Smooth muscle cell of the umbilical artery (primary cell): ENCODE measurements around the gene ESR1. TPM values are rescaled to one million over a fixed set of nuclear protein-coding genes. Genes with fewer than 3 reads are reported as not detected.

Experiments
- total RNA-seq: library from RNA; depleted of rRNA; stranded (reverse); fragments of >200 nt; gene quantifications from 2 replicates; pipeline ENCODE4 v1.2.3, GENCODE V29; 2014

ESR1 gene
- under 0.01 and 0.05 TPM in 2 replicates for total RNA-seq

DNA sequence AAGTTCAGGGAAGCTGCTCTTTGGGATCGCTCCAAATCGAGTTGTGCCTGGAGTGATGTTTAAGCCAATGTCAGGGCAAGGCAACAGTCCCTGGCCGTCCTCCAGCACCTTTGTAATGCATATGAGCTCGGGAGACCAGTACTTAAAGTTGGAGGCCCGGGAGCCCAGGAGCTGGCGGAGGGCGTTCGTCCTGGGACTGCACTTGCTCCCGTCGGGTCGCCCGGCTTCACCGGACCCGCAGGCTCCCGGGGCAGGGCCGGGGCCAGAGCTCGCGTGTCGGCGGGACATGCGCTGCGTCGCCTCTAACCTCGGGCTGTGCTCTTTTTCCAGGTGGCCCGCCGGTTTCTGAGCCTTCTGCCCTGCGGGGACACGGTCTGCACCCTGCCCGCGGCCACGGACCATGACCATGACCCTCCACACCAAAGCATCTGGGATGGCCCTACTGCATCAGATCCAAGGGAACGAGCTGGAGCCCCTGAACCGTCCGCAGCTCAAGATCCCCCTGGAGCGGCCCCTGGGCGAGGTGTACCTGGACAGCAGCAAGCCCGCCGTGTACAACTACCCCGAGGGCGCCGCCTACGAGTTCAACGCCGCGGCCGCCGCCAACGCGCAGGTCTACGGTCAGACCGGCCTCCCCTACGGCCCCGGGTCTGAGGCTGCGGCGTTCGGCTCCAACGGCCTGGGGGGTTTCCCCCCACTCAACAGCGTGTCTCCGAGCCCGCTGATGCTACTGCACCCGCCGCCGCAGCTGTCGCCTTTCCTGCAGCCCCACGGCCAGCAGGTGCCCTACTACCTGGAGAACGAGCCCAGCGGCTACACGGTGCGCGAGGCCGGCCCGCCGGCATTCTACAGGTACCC is at the start of gene ESR1:
ESR1 (plus strand) TSS at position 170 of the 858 bp plus-strand sequence; CDS start at position 401, 231 bp downstream.

